MG63 (cell line): ENCODE data around the gene AMH. TPM values are rescaled to one million over a fixed set of nuclear protein-coding genes. Genes with fewer than 3 reads are reported as not detected.

ENCODE experiments used
- DNase-seq: peaks from one replicate; pipeline ENCODE4 v3.0.0-alpha.2; 2020
- H3K27me3 ChIP-seq: fragments of 250-450 bp; sonication (Bioruptor Pico); 2 replicates; pipeline ENCODE4 v1.5.1; 2020; ENCODE audit warnings: mild to moderate bottlenecking, moderate library complexity
- H3K36me3 ChIP-seq: fragments of 250-450 bp; sonication (Bioruptor Pico); 2 replicates; pipeline ENCODE4 v1.5.1; 2020; ENCODE audit warnings: mild to moderate bottlenecking, moderate library complexity
- H3K4me3 ChIP-seq: fragments of 250-450 bp; sonication (Bioruptor Pico); 2 replicates; pipeline ENCODE4 v1.5.1; 2020; ENCODE audit warnings: mild to moderate bottlenecking, moderate library complexity
- H3K9me3 ChIP-seq: fragments of 250-450 bp; sonication (Bioruptor Pico); 2 replicates; pipeline ENCODE4 v1.5.1; 2020; ENCODE audit warnings: mild to moderate bottlenecking, moderate library complexity
- total RNA-seq: library from RNA; depleted of rRNA; stranded (reverse); fragments of >200 nt; shearing (Covaris generic); gene quantifications from 2 replicates; pipeline ENCODE4 v1.2.3, GENCODE V29; 2014; ENCODE audit warnings: low replicate concordance

The AMH gene
- total RNA-seq, 1 experiment from 2014 or later = 0.49 TPM

DNA sequence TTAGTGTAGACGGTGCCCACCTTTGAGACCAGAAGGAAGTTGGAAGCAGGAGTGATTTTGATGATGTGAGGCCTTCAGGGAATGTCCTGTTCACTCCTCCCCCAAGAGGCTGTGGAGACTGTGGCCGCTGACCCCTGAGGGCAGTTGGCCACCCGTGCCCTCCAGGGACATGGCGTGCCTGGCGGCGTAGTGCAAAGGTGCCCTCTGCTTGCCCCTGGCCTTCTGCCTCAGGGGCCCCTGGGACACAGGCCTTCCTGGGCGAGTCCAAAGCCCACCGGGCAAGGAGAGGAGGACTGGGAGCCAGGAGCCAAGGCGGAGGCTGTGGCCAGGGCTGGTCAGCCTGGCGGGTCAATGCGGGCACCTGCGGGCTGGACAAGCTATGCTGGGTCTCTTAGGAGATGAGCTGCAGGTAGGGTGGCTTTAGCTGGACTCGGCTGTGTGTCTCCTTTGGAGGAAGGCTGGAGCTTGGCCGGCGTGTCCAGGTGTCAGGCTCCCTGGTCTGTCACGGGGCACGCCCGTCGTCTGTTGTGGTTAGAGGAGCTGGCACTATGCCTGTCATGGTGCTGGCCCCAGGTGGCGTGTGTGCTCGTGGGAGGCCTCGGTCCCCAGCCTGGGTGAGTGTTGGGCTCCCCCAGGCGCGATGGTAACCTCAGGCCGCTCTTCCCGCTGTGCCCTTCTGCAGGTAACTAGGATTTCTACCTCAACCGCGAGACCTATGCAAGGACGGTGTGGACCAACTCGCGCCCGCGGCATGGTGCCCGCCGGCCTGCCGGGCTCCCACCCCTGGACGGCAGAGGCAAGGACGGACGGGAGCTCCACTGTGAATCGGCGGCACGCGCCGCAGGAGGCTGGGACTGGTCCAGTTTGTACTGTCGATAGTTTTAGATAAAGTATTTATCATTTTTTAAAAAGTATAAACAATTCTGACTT, 19.8 kb upstream of the AMH start:
- H3K4me3 ChIP-seq = no peak overlapping the region
- no peaks in the 10 kb centered on the region for H3K27me3 ChIP-seq
- peaks cover 10% of the 10 kb centered on the region; the same call in 1 of the 2 replicates for H3K36me3 ChIP-seq
- DNase-seq = no peak
- no peaks in the 10 kb centered on the region for H3K9me3 ChIP-seq

GRCh38 chr19:2230033-2230531, 19.0 kb upstream of the AMH start:
- no peak for DNase-seq
- Histone ChIP-seq H3K36me3 (peaks cover 10% of the 10 kb centered on the region; the same call in 1 of the 2 replicates), H3K9me3 (no peaks in the 10 kb centered on the region), H3K27me3 (no peaks in the 10 kb centered on the region), H3K4me3 (no peak overlapping the region)

GRCh38 chr19:2230807-2231533, 18.2 kb upstream of the AMH start:
- Histone ChIP-seq H3K27me3 (no peaks in the 10 kb centered on the region), H3K9me3 (no peaks in the 10 kb centered on the region), H3K4me3 (no peak overlapping the region), H3K36me3 (peaks cover 10% of the 10 kb centered on the region)
- DNase-seq = peak; percentile 59

GRCh38 chr19:2231621-2232221, 17.4 kb upstream of the AMH start:
- Histone ChIP-seq H3K9me3 (no peaks in the 10 kb centered on the region), H3K4me3 (no peak overlapping the region), H3K36me3 (peaks cover 10% of the 10 kb centered on the region), H3K27me3 (no peaks in the 10 kb centered on the region)
- DNase-seq = peak; percentile 26

DNA sequence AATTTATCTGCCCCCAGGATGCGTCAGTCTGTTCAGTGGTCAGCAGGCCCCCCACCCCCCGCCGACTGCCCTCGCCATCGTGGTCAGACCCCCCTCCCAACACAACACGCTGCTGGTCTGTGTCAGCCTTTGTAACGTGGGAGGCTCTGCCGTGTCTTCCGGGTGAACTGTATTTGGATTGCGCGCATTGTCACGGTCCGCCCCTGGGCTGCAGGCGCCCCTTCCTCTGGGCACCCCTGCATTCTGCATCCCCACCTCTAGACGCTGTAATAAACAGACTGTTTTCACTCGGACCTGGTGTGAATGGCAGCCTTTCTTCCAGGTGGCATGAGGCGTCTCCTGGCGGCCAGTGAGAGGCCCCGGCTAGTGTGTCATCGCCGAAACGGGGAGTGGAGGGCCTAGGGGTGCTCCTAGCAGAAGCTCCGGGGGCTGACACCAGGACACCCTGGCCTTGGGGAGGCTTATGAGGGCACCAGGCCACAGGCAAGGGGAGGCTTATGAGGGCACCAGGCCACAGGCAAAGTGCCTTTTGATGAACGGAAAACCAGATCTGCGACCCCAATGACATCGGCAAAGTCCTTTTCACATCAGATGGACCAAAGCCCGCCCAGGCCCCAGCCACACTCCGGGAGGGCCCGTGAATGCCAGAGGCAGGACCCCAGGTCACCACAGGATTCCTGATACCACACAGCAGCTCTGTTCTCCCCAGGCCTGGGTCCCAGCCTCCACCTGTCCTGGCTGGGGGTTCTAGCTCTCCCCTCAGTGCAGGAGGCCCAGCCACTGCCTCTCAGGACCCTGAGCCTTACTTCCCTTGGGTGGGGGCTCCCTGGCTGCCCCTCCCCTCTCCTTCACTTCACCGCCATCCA, 16.6 kb upstream of the AMH start:
- H3K36me3 ChIP-seq = peaks cover 10% of the 10 kb centered on the region
- no peaks in the 10 kb centered on the region for H3K9me3 ChIP-seq

GRCh38 chr19:2233601-2234280, 15.4 kb upstream of the AMH start:
- no peak overlapping the region for H3K4me3 ChIP-seq
- no peaks in the 10 kb centered on the region for H3K27me3 ChIP-seq
- H3K36me3 ChIP-seq = peaks cover 19% of the 10 kb centered on the region
- no peaks in the 10 kb centered on the region for H3K9me3 ChIP-seq
- DNase-seq = no peak

More for the DNA sequence above, 16.6 kb upstream of the AMH start:
- no peak overlapping the region for H3K4me3 ChIP-seq
- no peaks in the 10 kb centered on the region for H3K27me3 ChIP-seq
- no peak for DNase-seq

- Histone ChIP-seq H3K27me3 (no peaks in the 10 kb centered on the region), H3K36me3 (peaks cover 19% of the 10 kb centered on the region), H3K4me3 (peak overlapping the region; percentile 66), H3K9me3 (no peaks in the 10 kb centered on the region)
- no peak for DNase-seq
Measured at GRCh38 chr19:2234996-2235380, 14.1 kb upstream of the AMH start.

DNA sequence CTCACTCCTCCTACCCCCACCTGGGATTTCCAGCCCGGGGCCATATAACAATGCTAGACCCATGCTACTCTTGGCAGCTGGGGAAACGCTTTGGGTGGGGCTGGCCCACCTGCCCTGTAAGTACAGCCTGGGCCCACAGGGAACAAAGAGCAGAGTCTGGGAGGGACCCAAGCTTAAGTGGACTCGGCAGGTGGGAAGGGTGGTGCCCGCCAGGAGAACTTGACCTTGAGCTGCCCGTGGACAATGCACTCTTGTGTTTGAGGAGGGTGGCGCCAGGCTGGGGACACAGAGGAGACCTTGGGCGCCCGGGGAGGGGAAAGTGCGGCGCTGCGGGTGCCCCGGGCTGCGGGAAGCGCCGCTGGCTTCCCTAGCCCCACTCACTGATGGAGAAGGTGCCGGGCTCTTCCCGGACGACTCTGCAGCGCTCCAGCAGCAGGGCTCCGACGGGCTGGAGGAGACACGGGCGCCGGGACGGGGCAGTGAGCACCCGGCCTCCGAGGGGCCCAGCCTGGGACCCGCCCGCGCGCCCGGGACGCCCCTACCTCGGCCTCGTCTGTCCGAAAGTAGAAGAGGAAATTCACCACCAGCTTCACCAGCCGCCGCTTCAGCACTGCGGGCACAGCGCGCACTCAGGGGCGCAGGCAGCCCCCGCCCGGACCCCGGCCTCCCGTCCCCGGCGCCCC, 13.6 kb upstream of the AMH start:
- H3K4me3 ChIP-seq = peak overlapping the region; percentile 66
- no peak for DNase-seq
- peaks cover 19% of the 10 kb centered on the region for H3K36me3 ChIP-seq
- no peaks in the 10 kb centered on the region for H3K9me3 ChIP-seq
- H3K27me3 ChIP-seq = no peaks in the 10 kb centered on the region

GRCh38 chr19:2236064-2236313, 13.1 kb upstream of the AMH start:
- no peak for DNase-seq
- no peaks in the 10 kb centered on the region for H3K9me3 ChIP-seq
- H3K27me3 ChIP-seq = no peaks in the 10 kb centered on the region
- H3K4me3 ChIP-seq = peak overlapping the region; percentile 66
- H3K36me3 ChIP-seq = peaks cover 24% of the 10 kb centered on the region

GRCh38 chr19:2236314-2237050, 12.6 kb upstream of the AMH start, which contains the start of the genes PLEKHJ1 and SF3A2:
Gene PLEKHJ1, minus strand, starts transcription at chr19:2236329. Its CDS starts 81 bp downstream, at chr19:2236248.
Gene SF3A2, plus strand, starts transcription at chr19:2236824. Its CDS starts 6,595 bp downstream, at chr19:2243419.
- DNase-seq = peak; percentile 94
- Histone ChIP-seq H3K36me3 (peaks cover 25% of the 10 kb centered on the region), H3K4me3 (peak within 1 kb of the TSS; percentile 66), H3K27me3 (no peaks in the 10 kb centered on the region), H3K9me3 (no peaks in the 10 kb centered on the region)

GRCh38 chr19:2237051-2237868, 11.9 kb upstream of the AMH start:
- no peaks in the 10 kb centered on the region for H3K9me3 ChIP-seq
- no peak for DNase-seq
- peak overlapping the region; percentile 66 for H3K4me3 ChIP-seq
- H3K27me3 ChIP-seq = no peaks in the 10 kb centered on the region
- H3K36me3 ChIP-seq = peaks cover 20% of the 10 kb centered on the region

- peaks cover 20% of the 10 kb centered on the region for H3K36me3 ChIP-seq
- H3K27me3 ChIP-seq = no peaks in the 10 kb centered on the region
- no peaks in the 10 kb centered on the region for H3K9me3 ChIP-seq
- DNase-seq = no peak
- H3K4me3 ChIP-seq = peak overlapping the region; percentile 66
Measured at GRCh38 chr19:2237869-2238153, 11.3 kb upstream of the AMH start.

DNA sequence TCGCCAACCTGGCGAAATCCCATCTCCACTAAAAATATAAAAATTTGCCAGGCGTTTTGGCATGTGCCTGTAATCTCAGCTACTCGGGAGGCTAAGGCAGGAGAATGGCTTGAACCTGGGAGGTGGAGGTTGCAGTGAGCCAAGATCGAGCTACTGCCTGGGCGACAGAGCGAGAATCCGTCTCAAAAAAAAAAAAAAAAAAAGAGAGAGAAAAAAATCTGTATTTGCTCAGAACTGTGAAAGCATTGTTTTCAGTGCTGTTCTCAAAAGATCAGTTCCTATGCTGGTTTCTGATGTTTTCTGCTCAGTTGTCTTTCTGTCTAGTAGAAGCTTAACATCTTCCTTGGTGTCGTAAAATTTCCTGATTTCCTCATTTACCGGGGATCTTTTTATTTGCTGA, 9.9 kb upstream of the AMH start:
- H3K4me3 ChIP-seq = peak overlapping the region; percentile 66

More for the DNA sequence above, 9.9 kb upstream of the AMH start:
- Histone ChIP-seq H3K27me3 (no peaks in the 10 kb centered on the region), H3K36me3 (peaks cover 22% of the 10 kb centered on the region), H3K9me3 (no peaks in the 10 kb centered on the region)
- no peak for DNase-seq
